ENCODE data around the gene SLC2A4RG.
"Not testable (repeated sequence)": the region's sequence is repeated elsewhere in the genome, so short reads cannot be mapped to it uniquely, and the experiment has no call there.

SLC2A4RG gene

DNA sequence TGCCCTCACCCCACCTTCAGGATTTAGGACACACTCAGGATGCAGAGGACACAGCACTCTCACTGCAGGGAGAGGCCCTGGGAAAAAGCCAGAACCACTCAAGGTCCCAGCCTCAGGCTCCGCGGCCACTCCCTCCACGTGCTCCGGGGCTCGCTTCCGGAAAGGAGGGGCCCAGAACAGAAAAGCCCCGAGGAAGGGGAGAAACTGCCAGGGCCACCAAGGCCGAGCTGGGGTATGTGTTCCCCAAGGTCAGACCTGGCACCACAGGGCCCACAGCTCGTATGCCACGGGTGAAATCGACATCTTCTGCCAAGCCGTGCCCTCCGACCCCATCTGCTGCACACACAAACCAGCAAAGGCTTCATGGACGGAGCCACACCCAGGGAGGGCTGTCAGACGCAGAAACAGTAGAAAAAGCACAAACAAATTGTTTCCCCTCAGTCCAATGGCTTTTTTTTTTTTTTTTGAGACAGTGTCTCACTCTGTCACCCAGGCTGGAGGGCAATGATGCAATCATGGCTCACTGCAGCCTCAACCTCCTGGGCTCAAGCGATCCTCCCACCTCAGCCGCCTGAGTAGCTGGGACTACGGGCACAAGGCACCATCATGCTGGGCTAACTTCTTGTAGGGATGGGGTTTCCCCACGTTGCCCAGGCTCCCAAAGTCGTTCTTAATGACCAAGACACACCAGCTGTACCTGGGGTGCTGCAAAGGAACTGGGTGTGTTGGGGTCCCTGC, 33.4 kb downstream of the SLC2A4RG start:
- TF ChIP-seq, protein P1, sequence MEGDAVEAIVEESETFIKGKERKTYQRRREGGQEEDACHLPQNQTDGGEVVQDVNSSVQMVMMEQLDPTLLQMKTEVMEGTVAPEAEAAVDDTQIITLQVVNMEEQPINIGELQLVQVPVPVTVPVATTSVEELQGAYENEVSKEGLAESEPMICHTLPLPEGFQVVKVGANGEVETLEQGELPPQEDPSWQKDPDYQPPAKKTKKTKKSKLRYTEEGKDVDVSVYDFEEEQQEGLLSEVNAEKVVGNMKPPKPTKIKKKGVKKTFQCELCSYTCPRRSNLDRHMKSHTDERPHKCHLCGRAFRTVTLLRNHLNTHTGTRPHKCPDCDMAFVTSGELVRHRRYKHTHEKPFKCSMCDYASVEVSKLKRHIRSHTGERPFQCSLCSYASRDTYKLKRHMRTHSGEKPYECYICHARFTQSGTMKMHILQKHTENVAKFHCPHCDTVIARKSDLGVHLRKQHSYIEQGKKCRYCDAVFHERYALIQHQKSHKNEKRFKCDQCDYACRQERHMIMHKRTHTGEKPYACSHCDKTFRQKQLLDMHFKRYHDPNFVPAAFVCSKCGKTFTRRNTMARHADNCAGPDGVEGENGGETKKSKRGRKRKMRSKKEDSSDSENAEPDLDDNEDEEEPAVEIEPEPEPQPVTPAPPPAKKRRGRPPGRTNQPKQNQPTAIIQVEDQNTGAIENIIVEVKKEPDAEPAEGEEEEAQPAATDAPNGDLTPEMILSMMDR (IDR thresholded peaks at IDR 0.05; ENCODE audit: insufficient read depth, missing control alignments), result no peak
- FAIRE-seq, result no peak
- no peak for DNase-seq (ENCODE audit: insufficient read length, low spot score)

DNA sequence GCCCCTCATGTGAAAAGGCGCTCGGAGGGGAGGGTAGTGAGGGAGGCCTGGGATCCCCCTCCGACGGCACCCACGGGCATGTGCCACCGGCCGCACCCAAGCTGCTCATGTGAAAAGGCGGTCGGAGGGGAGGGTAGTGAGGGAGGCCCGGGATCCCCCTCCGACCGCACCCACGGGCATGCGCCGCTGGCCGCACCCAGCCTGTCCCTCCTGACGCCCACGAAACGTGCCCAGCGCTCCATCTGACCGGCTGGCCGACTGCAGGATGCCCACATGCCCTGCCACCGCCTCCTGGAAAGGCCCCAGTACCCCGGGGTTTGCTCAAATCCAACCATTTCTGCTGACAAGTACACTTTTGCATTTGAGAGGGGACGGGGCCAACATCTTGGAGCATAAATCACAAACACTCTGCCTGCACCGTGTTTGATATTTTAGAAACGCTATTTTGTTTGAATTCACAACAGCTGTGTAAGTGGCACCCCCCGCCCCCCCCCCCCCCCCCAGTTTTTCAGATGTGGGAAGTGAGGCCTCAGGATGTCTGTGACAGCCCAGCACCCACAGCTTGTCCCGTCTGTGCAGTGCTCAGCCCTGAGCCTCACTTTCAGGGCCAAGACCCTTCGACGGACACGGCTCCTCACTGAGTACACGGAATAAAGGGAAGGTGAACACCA, 34.1 kb downstream of the SLC2A4RG start:
- no peak for FAIRE-seq
- TF ChIP-seq, protein P1 (IDR thresholded peaks at IDR 0.05; ENCODE audit: insufficient read depth, missing control alignments), result no peak

DNA sequence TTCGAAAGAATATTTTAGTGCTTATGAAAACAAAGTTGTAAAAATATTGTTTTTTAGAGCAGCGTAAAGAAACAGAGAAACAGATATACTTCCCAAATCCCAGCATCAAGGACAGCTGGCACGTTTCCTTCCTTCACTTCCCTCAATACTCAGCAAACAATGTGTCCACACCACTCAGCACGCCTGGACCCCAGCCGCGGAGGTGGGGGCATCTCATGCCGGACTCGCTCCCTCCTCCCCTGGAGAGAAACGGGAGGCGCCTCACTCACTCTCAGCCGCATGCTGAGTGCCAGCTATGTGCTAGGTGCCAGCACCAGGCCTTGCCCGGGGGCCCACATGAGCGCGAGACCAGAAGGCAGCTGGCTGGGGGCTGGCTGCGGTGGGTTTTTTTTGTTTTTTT, 34.7 kb downstream of the SLC2A4RG start:
- DNase-seq (ENCODE audit: insufficient read length, low spot score) (no peak), FAIRE-seq (no peak)
- TF ChIP-seq, protein P1 (IDR thresholded peaks at IDR 0.05; ENCODE audit: insufficient read depth, missing control alignments), result no peak

More for the DNA sequence above, 34.1 kb downstream of the SLC2A4RG start:
- no peak for DNase-seq (ENCODE audit: insufficient read length, low spot score)

DNA sequence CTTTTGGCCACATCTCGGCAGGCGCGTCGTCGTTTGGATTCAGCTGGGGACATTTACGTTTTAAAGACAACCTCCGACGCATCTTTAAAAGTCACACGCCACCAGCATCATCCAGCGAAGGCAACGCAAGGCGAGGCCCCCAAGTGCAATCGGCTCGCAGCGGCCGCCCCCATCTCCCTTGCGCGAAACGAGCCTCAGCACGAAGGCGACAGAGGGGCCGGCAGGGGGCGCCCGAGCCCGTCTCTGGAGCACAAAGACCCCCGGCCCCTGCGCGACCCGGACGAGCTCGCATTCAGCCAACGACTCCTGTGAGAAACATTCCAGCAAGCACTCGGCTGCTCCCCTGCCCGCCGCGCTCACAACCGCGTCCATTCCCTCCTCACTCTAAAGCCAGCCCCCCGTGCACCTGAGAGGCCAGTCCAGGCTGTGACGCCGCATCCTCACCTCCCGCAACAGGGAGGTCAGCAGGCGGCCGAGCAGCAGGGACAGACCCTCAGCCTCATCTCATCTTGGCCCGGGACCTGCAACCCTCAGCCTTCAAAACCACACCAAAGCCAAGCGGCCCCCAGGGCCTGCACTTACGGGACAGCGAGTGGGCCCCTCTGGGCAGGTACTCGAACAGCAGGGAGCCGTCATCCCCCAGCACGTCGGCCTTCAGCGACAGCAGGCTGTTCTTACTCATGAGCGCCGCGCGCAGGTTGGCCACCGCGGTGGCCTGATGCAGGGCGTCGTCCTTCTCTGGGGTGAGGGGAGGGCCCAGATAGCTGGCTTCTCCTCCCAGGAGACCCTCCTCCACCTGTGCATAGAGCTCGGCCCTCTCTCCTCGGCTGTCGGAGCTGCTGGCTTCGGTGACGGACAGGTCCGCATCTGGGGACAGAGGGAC, 35.8 kb downstream of the SLC2A4RG start:
- TF ChIP-seq, protein P1 (IDR thresholded peaks at IDR 0.05; ENCODE audit: insufficient read depth, missing control alignments), result peak; percentile 61
- FAIRE-seq (no peak), DNase-seq (ENCODE audit: insufficient read length, low spot score) (peak; percentile 80)

DNA sequence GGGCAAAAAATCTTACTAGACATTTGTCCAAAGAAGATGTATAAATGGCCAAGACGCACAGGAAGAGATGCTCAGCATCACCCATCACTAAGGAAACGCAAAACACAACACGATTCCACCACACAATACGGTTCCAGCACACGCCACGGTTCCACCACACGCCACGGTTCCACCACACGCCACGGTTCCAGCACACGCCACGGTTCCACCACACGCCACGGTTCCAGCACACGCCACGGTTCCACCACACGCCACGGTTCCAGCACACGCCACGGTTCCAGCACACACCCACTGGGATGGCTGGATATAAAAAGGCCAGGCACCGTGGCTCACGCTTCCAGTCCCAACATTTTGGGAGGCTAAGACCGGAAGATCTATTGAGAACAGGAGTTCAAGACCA, 37.3 kb downstream of the SLC2A4RG start:
- not testable (repeated sequence) for DNase-seq (ENCODE audit: insufficient read length, low spot score); FAIRE-seq

DNA sequence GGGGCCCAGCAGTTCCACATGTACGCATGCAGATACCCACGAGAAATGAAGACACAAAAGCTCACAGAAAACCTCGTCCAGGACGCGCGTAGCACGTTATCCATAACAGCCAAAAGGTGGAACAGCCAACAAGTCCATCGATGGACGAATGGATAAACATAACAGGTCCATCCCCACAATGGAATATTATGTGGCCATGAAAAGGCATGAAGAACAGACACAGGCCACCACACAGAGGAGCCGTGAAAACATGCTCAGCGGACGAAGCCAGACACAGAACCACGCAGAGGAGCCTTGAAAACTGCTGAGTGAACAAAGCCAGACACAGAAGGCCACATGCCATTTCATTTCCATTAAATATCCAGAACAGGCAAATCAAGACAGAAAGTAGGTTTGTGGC, 38.0 kb downstream of the SLC2A4RG start:
- FAIRE-seq, result no peak
- no peak for DNase-seq (ENCODE audit: insufficient read length, low spot score)
- TF ChIP-seq, protein P1 (IDR thresholded peaks at IDR 0.05; ENCODE audit: insufficient read depth, missing control alignments), result no peak

DNA sequence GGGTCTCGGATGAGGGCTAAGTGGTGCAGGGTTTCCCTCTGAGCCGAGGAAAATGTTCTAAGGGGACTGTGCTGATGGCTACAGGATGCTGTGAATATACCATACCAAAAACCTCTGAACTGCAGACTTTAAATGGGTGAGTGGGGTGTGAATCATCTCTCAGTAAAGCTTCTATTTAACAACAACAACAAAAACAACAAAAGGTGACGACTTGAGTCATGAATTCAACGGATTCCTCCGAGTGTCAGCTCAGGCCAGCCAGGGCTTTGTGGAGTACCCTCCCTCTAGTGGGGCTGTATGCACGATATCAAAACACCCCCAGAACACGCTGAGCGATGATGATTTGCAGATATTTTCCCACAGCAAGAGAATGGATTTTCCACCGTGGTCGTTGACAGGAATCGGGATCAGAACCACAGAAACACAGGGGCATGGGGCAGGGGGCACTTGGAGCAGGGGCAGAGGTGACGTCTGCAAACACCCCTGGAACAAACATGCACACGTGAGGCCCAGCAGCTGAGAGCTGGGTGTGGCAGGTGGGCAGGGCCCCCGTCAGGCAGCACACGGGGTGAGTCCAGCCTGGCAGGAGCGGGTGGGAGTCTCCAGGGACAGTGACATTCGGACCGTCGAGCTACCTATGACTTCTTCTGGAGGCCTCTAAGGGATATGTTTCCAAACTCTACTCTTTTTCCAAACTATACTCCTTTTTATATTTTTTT, 38.6 kb downstream of the SLC2A4RG start:
- no peak for DNase-seq (ENCODE audit: insufficient read length, low spot score)
- FAIRE-seq, result no peak
- TF ChIP-seq, protein P1 (IDR thresholded peaks at IDR 0.05; ENCODE audit: insufficient read depth, missing control alignments), result no peak
